GM18517 (cell line): ENCODE data around the gene SLC17A7.
"Not testable (repeated sequence)": the region's sequence is repeated elsewhere in the genome, so short reads cannot be mapped to it uniquely, and the experiment has no call there.

Source experiments
- ATAC-seq: cut with Tn5 transposase; IDR thresholded peaks from one replicate; pipeline ENCODE4 v1.9.1; 2021; ENCODE audit warnings: mild to moderate bottlenecking, moderate library complexity; ENCODE audit not compliant: unreplicated experiment

SLC17A7 gene

DNA sequence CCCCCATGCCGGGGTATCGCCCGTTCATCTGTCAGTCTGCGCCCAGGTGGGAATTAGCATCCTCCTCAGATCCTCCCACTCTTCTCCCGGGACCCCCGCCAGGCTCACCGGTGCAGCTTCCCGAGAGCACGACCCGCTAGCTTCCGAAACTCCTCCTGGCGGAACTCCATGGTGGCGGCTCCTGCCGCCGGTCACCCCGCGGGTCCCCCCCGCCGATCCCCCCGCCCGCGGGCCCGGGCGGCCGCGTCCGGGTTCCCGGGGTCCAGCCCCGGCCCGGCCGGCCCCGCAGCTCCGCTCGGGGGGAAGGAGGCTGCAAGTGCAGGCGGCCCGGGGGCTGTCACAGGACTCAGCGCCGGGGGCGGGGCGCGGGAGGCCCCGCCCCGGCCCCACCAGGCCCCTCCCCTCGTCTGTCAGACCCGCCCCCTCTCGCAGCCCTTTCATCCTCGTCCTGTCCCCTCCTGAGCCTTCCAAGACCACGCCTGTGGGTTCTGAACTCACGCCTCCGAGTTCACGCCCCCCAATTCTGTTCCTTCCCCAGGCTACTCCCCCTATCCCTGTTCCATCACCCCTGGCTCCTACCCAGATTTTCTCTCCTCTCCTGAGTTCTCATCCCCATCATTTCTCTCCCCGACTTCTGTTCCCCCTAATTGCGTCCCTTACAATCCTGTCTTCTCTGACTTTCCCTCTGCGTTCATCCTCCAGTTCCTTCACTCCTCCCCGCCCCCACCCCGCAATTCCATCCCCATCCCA lies at the start of gene SLC17A7:
SLC17A7 (minus strand) TSS at position 318 of the 750 bp plus-strand sequence; CDS start at position 170, 148 bp downstream.
- no peak for ATAC-seq

GRCh38 chr19:49490287-49491029 lies 49.1 kb upstream of the SLC17A7 start:
- no peak for ATAC-seq

DNA sequence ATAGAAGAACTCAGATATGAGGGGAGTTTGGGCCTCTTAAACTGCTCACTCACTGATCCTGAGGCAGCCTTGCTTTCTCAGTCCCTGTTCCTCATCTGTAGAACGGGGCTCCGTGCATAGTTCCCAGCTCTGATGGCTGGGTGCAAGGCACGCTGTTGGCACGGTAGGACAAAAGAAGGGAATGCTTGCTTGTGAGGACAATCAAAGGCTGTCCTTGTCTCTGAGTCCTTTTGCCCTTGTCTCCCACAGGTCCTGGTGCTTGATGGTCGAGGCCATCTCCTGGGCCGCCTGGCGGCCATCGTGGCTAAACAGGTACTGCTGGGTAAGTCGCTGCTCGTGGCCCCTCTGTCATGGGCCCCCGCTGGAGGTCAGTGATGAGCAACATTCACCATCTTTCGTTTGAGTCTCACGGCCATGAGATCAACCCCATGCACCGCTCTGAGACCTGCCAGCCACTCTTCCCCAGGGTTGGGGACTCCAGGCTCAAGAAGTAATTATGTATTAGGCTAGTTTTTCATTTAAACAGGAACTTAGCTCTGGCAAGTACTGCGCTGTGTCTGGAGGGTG lies 48.4 kb upstream of the SLC17A7 start:
- no peak for ATAC-seq

GRCh38 chr19:49488863-49489537 lies 47.7 kb upstream of the SLC17A7 start:
- no peak for ATAC-seq

DNA sequence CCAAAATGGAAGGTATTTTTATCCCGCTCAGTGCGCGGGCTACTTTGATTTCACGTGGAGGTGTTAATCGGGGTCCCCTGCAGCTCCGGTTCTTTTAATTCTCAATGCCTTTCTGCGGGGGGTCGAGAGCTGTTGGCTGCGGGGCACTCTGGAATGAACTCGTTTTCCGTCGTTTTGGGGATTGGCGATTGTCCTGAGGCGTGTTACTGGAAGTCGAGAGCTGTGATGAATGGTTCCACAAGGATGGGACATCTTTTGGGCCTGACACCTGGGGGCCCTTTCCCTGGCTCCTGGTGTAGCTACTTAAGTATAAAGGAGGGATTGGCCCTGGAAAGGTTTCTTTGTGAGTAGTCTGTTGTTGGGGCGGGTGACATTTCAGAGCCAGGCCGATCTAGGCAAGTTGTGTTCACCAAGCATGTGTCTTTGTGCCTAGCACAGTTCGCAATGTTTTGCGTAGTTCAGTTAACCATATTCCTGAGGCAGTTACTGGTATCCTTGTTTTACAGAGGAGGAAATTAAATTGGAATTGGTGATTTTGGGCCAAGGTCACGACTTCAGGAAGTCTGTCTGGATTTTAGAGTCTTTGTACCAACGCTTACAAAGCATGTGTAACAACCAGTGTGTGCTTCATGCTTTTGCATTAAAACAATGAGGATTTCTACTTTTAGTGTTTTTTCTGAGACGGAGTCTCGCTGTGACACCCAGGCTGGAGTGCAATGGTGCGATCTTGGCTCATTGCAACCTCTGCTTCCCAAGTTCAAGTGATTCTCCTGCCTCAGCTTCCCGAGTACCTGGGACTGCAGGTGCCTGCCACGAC lies 46.9 kb upstream of the SLC17A7 start:
- no peak for ATAC-seq

DNA sequence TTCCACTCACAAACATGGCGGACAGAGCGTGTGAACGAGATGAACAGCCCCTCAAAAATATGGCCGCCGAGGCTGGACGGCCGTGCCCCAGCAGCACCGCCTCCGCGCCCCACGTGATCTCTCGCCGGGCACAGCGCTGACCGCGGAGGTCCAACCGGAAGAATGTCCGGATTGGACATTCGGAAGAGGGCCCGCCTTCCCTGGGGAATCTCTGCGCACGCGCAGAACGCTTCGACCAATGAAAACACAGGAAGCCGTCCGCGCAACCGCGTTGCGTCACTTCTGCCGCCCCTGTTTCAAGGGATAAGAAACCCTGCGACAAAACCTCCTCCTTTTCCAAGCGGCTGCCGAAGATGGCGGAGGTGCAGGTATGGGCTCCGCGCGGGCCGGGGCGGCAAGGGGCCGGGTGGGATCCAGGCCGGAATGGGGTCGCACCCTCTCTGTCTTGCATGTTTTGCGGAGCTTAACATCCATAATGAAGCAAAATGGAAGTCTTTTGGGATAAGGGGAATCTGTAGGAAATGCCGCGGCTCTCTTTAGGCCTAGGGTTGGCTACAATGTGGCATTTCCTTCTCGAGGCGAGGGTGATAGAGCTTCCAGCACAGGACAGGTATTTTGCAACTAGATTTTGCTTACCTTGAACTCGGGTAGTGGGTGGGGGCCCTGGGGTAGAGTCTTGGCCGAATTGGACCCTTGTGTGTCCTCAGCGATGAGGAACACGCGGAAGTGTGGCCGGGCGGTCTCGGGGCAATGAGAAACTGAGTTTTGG lies 46.1 kb upstream of the SLC17A7 start, which contains the start of gene RPL13A:
RPL13A (plus strand) TSS at position 332 of the 769 bp plus-strand sequence; CDS start at position 354, 22 bp downstream.
- peak; percentile 90 for ATAC-seq

DNA sequence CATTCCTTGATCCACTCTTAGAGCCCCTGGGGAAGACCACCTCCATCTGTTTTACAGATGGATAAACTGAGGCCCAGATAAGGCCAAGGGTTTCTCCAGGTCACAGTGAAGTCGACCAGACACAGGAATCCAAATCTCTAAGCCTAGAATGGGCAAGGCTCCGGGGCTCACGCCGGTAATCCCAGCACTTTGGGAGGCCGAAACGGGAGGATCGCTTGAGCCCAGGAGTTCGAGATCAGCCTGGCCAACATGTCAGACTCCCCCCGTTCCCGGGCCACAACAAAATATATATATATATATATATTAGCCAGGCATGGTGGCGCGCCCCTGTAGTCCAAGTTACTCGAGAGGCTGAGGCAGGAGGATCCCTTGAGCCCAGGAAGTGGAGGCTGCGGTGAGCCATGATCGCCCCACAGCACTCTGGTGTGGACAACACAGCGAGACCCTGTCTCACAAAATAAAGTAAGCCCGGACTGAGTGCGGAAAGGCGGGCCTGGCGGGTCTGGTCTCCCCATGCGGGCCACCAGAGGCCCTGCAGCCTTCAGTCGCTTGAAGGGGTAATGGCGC lies 45.5 kb upstream of the SLC17A7 start:
- ATAC-seq, result no peak

DNA sequence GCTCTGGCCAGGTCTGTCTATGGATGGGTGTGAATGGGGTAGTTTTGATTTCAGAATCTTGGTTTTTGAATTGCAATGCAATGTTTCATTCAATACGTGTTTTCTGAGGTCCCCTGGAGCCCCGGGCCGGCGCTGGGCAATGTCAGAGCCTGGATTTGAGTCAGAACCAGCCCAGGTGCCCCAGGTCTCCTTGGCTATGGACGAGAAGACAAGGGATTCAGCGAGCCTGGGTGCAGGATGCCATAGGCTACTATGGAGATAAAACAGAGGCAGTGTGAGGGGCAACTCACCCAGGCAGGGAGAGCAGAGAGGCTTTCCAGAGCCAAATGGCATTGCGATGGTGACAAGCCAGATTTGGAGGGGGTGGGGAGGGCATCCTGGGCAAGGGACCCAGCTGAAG lies 44.9 kb upstream of the SLC17A7 start:
- ATAC-seq, result no peak

DNA sequence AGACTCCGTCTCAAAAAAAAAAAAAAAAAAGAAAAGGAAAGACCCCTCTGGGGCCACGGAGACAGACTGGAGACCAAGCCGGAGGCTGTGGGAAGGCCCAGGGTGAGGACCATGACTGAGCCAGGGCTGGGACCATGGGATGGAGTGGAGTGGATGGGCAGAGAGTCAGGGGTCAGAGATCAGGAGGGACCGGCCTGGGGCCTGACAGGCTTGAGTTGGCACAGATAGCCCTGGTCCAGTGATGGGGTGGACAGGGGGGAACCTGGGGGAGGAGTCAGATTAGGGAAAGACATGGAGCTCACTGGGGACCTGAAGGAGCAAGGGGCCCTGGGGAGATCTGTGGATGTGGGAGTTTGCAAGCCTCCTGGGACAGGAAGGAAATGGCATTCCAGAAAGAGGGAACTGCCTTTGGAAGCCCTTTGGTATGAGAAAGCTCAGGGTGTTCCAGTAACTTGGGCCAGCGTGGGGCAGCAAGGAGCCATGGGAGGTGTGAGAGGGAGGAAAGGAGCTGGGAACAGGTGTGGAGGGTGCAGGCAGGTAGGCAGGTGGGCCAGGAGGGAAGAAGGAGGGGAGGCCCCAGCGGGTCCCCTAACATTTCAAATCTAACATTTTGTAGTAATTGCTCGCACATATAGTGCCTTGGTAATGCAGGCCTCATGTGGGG lies 39.8 kb upstream of the SLC17A7 start:
- no peak for ATAC-seq

GRCh38 chr19:49479975-49480628 lies 38.8 kb upstream of the SLC17A7 start:
- ATAC-seq, result no peak

- no peak for ATAC-seq
These were observed 34.9 kb upstream of the SLC17A7 start for GRCh38 chr19:49475995-49476880.

DNA sequence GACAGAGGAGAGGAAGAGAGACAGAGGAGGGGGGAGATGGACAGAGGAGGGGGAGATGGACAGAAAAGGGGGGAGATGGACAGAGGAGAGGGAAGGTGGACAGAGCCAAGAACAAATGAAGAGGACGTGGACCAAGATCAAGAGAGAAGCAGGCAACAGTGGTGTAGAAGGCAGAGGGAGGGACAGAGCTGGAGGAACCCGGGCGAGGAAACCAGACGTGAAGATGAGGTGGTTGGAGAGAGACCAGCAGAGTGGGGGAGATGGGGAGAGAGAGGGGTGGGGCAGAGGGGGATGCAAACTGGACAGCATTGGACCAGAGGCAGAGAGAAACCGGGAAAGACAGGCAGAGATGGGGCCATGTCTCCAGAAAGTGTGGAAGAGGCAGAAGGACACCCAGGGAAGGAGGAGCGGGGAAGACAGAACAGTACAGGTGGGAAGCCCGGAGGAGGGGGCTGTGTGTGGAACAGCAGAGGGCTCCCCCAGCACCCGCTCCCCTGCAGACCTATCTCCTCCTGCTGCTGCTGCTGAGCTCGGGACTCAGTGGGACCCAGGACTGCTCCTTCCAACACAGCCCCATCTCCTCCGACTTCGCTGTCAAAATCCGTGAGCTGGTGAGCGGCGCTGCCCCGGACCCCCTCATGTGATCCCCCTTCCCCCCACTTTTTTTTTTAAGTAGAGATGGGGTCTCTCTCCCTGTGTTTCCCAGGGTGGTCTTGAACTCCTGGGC lies 34.0 kb upstream of the SLC17A7 start:
- no peak for ATAC-seq

GRCh38 chr19:49474542-49474924 lies 33.2 kb upstream of the SLC17A7 start:
- ATAC-seq, result no peak

DNA sequence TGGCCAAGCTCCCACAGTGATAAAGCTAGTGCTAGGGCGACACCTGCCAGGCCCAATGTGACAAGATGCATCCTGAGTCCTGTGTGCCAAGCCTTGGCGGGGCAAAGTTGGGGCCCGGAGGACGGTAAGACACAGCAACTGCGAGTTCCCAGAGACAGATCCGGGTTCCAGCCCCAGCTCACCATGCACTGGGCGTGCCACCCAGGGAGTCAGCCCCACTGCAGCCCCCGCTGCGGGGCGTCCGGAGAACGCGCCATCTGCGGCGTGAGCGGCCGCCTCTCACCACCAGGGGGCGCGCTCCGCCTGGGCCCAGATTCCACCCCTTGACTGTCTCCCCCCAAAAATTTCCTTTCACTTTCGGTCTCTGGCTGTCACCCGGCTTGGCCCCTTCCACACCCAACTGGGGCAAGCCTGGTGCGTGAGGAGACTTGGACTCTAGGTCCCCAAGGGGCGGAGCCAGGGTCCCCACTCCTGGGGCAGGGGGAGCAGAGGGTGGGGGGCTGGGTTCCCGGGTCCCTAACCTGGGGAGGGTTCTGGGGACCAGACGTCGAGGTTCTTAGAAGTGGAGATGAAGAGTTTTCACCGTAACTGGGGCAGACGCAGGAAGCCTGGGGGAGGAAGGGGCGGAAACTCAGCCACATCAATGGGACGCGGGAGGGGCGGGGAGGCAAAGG lies 32.7 kb upstream of the SLC17A7 start, which contains the start of gene FLT3LG:
FLT3LG (plus strand) TSS at position 348 of the 674 bp plus-strand sequence. CDS start 425 bp downstream, outside the sequence.
- ATAC-seq, result peak; percentile 62

DNA sequence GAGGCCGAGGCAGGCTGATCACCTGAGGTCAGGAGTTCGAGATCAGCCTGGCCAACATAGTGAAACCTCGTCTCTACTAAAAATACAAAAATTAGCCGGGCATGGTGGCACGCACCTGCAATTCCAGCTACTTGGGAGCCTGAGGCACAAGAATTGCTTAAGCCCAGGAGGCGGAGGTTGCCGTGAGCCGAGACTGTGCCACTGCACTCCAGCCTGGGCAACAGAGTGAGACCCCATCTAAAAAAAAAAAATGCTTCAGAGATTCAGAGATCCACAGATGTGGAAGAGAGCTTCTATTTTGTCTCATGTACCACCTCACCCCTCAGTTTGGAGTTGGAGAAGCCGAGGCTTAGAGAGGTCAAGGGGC lies 32.2 kb upstream of the SLC17A7 start:
- not testable (repeated sequence) for ATAC-seq

- no peak for ATAC-seq
These were observed 31.6 kb upstream of the SLC17A7 start for GRCh38 chr19:49472936-49473335.
